HCT116 (cell line): ENCODE measurements around the gene OLFML2A. TPM values are rescaled to one million over a fixed set of nuclear protein-coding genes. Genes with fewer than 3 reads are reported as not detected.

Source experiments
- ATAC-seq: fragments of 200-7000 bp; cut with Tn5 transposase; 2 replicates; pipeline ENCODE4 v1.9.1; 2020; ENCODE audit warnings: mild to moderate bottlenecking, moderate library complexity
- BruUV-seq: library from RNA; stranded (reverse); fragments of 400-500 nt; replicated peaks from 2 replicates; lab custom pipeline; 2021; lab: Mats Ljungman, UMichigan
- CTCF ChIA-PET: fragments of 300-600 bp; sonication (Branson Sonifier 250); formaldehyde crosslinking; loops from one replicate; lab custom pipeline; 2021; ENCODE audit warnings: antibody characterized with exemption; lab: Charles Lee
- POLR2A ChIA-PET: fragments of 300-600, 350-600 bp; sonication (Branson Sonifier 250); formaldehyde crosslinking; loops from one replicate; lab custom pipeline; 2021; ENCODE audit warnings: antibody characterized with exemption; lab: Charles Lee
- RAD21 ChIA-PET, 2 experiments: fragments of 300-600 bp; sonication (Branson Sonifier 250); formaldehyde crosslinking; loops; one replicate each; lab custom pipeline; 2023; ENCODE audit warnings: low total read pairs in 2 of 2; ENCODE audit not compliant: uncharacterized antibody in 2 of 2, unreplicated experiment in 2 of 2, low non-redundant PET in 1 of 2; lab: Charles Lee
- DNase-seq: peaks from one replicate; pipeline ENCODE4 v3.0.0-alpha.2; 2010; ENCODE audit warnings: low read depth, low spot score
- H2AFZ ChIP-seq: fragments of 200-600 bp; shearing (Covaris generic), sonication (generic); 2 replicates; pipeline ENCODE4 v1.6.1; 2017; ENCODE audit warnings: low read depth, mixed run types, mixed read lengths, antibody characterized with exemption, low read length; ENCODE audit not compliant: poor library complexity, severe bottlenecking
- H3K27ac ChIP-seq: 2 replicates; pipeline ENCODE4 v1.5.1; 2012; ENCODE audit warnings: low read depth, low read length
- H3K27me3 ChIP-seq: fragments of 200-600 bp; sonication (generic); 2 replicates; pipeline ENCODE4 v1.6.1; 2016; ENCODE audit warnings: mixed run types, low read length, mixed read lengths; ENCODE audit not compliant: insufficient read depth
- H3K36me3 ChIP-seq, 2 experiments: fragments of 200-500 bp in 1 of 2; fragments of 200-600 bp in 1 of 2; sonication (Bioruptor generic) in 1 of 2; sonication (generic) in 1 of 2; 2 replicates each; pipeline versions ENCODE4 v1.5.1 to v1.6.1; 2014 to 2016; ENCODE audit warnings: low read length in 2 of 2, inconsistent platforms in 1 of 2, mixed read lengths in 1 of 2, mixed run types in 1 of 2; ENCODE audit not compliant: insufficient read depth in 2 of 2, control insufficient read depth in 1 of 2
- H3K4me1 ChIP-seq, 2 experiments: fragments of 200-600 bp in 1 of 2; sonication (generic) in 1 of 2; 2 replicates each; pipeline versions ENCODE4 v1.5.1 to v1.6.1; 2012 to 2017; ENCODE audit warnings: low read length in 2 of 2, inconsistent platforms in 1 of 2, mild to moderate bottlenecking in 1 of 2, mixed read lengths in 1 of 2, mixed run types in 1 of 2, moderate library complexity in 1 of 2; ENCODE audit not compliant: insufficient read depth in 2 of 2, control insufficient read depth in 1 of 2
- H3K4me2 ChIP-seq: fragments of 200-600 bp; sonication (generic); 2 replicates; pipeline ENCODE4 v1.6.1; 2017; ENCODE audit warnings: mixed run types, low read length, mixed read lengths
- H3K4me3 ChIP-seq, 2 experiments: fragments of 200-600 bp in 1 of 2; sonication (generic) in 1 of 2; replicated peaks in 1 of 2; 2 replicates each; pipeline ENCODE4 v1.5.1; 2011 to 2016; ENCODE audit warnings: low read length in 2 of 2, control low read depth in 1 of 2, low read depth in 1 of 2, mild to moderate bottlenecking in 1 of 2, mixed read lengths in 1 of 2, mixed run types in 1 of 2
- H3K79me2 ChIP-seq: fragments of 200-600 bp; sonication (generic); 2 replicates; pipeline ENCODE4 v1.6.1; 2017; ENCODE audit warnings: mild to moderate bottlenecking, mixed run types, low read length, moderate library complexity, mixed read lengths; ENCODE audit not compliant: insufficient read depth
- H3K9ac ChIP-seq: fragments of 200-600 bp; sonication (generic); 2 replicates; pipeline ENCODE4 v1.6.1; 2016; ENCODE audit warnings: low read length, mixed read lengths
- H3K9me2 ChIP-seq: fragments of 200-600 bp; sonication (generic), shearing (Covaris generic); 2 replicates; pipeline ENCODE4 v1.6.1; 2017; ENCODE audit warnings: mixed run types, mild to moderate bottlenecking, moderate library complexity; ENCODE audit not compliant: insufficient read depth
- H3K9me3 ChIP-seq, 2 experiments: fragments of 200-500 bp in 1 of 2; fragments of 200-600 bp in 1 of 2; sonication (Bioruptor generic) in 1 of 2; sonication (generic) in 1 of 2; 2 replicates each; pipeline ENCODE4 v1.6.1; 2014 to 2017; ENCODE audit warnings: low read length in 2 of 2, mixed read lengths in 2 of 2, inconsistent platforms in 1 of 2, low read depth in 1 of 2, mild to moderate bottlenecking in 1 of 2, mixed run types in 1 of 2, moderate library complexity in 1 of 2; ENCODE audit not compliant: control insufficient read depth in 1 of 2, insufficient read depth in 1 of 2
- H4K20me1 ChIP-seq: fragments of 200-600 bp; sonication (generic), shearing (Covaris generic); 2 replicates; pipeline ENCODE4 v1.6.1; 2017; ENCODE audit warnings: mixed run types, mild to moderate bottlenecking, moderate library complexity; ENCODE audit not compliant: insufficient read depth
- CTCF ChIP-seq, 3 experiments: fragments of 200-600 bp in 1 of 3; sonication (generic) in 1 of 3; IDR thresholded peaks in 2 of 3; conservative IDR thresholded peaks in 1 of 3; 2 replicates each; pipeline ENCODE4 v1.5.1; 2012 to 2017; ENCODE audit warnings: low read depth in 2 of 3, low read length in 2 of 3, antibody characterized with exemption in 1 of 3, borderline replicate concordance in 1 of 3, control low read depth in 1 of 3, mild to moderate bottlenecking in 1 of 3, mixed read lengths in 1 of 3, mixed run types in 1 of 3, moderate library complexity in 1 of 3; ENCODE audit not compliant: insufficient read depth in 1 of 3
- ELF1 ChIP-seq: IDR thresholded peaks from 2 replicates; pipeline ENCODE4 v1.6.1; 2012; ENCODE audit warnings: low read depth, borderline replicate concordance
- EZH2phosphoT487 ChIP-seq: fragments of 200-600 bp; IDR thresholded peaks from 2 replicates; pipeline ENCODE4 v1.6.1; 2018; ENCODE audit warnings: antibody characterized with exemption, borderline replicate concordance
- RAD21 ChIP-seq: IDR thresholded peaks from 2 replicates; pipeline ENCODE4 v1.6.1; 2012; ENCODE audit warnings: low read depth, mild to moderate bottlenecking
- SIN3A ChIP-seq: IDR thresholded peaks from 2 replicates; pipeline ENCODE4 v1.6.1; 2012; ENCODE audit warnings: low read depth
- SRF ChIP-seq: IDR thresholded peaks from 2 replicates; pipeline ENCODE4 v1.6.1; 2012; ENCODE audit warnings: low read depth
- TCF7L2 ChIP-seq: IDR thresholded peaks from 2 replicates; pipeline ENCODE4 v1.7.0; 2011; ENCODE audit warnings: borderline replicate concordance, inconsistent platforms; ENCODE audit not compliant: insufficient read depth, insufficient read length; ENCODE audit errors: extremely low read depth
- ZBTB33 ChIP-seq: IDR thresholded peaks from 2 replicates; pipeline ENCODE4 v1.6.1; 2011; ENCODE audit warnings: mild to moderate bottlenecking, low read length, moderate library complexity; ENCODE audit not compliant: insufficient replicate concordance; ENCODE audit errors: extremely low read depth
- ZNF274 ChIP-seq: fragments of 200-500 bp; sonication (Bioruptor generic); IDR thresholded peaks from 2 replicates; pipeline ENCODE4 v1.6.1; 2014; ENCODE audit warnings: mild to moderate bottlenecking, low read depth, low read length, inconsistent platforms
- intact Hi-C: fragments of 100-400 bp; cut with micrococcal nuclease; formaldehyde crosslinking; loops from 2 replicates; pipeline ENCODE4 v1.10.0; 2022
- total RNA-seq: library from RNA; stranded (reverse); gene quantifications from one replicate; pipeline ENCODE4 v1.2.1, GENCODE V29; 2021; ENCODE audit not compliant: unreplicated experiment
- TF ChIP-seq, protein P1 (sequence below): IDR thresholded peaks from 2 replicates; pipeline ENCODE4 v1.6.1; 2012; ENCODE audit warnings: low read depth

Gene OLFML2A
- total RNA-seq, 1 experiment from 2014 or later: 6.3 TPM

- ATAC-seq (no peak), DNase-seq (no peak)
- no peak overlapping the region for H3K4me3 ChIP-seq
- no peak overlapping the region for H2AFZ ChIP-seq
- intact Hi-C loops: loop anchor here (10.0 kb wide), 1 partner anchor 435 kb away; the partner anchor contains the start of gene PSMB7
- H3K27ac ChIP-seq: no peak overlapping the region
- ChIA-PET RAD21 (interaction anchor here in 1 of 2 experiments (1.0 kb wide), 1 partner anchor 71 kb away, joined by 3 read pairs; no protein-coding TSS in a partner anchor), POLR2A (no interaction called here), CTCF (interaction anchor here (7.2 to 11.7 kb wide), 2 partner anchors 9 to 76 kb away, joined by 87 to 601 read pairs; partner anchors contain the start of genes NR6A1 and OLFML2A)
- peaks cover 5 to 17% of the 10 kb centered on the region in 2 experiments; a peak in 3 of 4 replicates for H3K4me1 ChIP-seq
- no TSS peak for BruUV-seq
- H3K9ac ChIP-seq: no peak overlapping the region
- H3K36me3 ChIP-seq: no peaks in the 10 kb centered on the region
- no peaks in the 10 kb centered on the region for H4K20me1 ChIP-seq
- H3K27me3 ChIP-seq: no peaks in the 10 kb centered on the region
- TF ChIP-seq SIN3A (no peak), CTCF (IDR thresholded peaks at IDR 0.05 in 2 of 3, conservative IDR thresholded peaks at IDR 0.05 in 1 of 3; ENCODE audit: borderline replicate concordance in 1 of 3, insufficient read depth in 1 of 3, low read depth in 2 of 3, low read length in 2 of 3) (no peak), TCF7L2 (no peak), EZH2phosphoT487 (no peak), SRF (no peak), RAD21 (no peak), ELF1 (no peak), ZNF274 (no peak), ZBTB33 (no peak)
- TF ChIP-seq, protein P1, sequence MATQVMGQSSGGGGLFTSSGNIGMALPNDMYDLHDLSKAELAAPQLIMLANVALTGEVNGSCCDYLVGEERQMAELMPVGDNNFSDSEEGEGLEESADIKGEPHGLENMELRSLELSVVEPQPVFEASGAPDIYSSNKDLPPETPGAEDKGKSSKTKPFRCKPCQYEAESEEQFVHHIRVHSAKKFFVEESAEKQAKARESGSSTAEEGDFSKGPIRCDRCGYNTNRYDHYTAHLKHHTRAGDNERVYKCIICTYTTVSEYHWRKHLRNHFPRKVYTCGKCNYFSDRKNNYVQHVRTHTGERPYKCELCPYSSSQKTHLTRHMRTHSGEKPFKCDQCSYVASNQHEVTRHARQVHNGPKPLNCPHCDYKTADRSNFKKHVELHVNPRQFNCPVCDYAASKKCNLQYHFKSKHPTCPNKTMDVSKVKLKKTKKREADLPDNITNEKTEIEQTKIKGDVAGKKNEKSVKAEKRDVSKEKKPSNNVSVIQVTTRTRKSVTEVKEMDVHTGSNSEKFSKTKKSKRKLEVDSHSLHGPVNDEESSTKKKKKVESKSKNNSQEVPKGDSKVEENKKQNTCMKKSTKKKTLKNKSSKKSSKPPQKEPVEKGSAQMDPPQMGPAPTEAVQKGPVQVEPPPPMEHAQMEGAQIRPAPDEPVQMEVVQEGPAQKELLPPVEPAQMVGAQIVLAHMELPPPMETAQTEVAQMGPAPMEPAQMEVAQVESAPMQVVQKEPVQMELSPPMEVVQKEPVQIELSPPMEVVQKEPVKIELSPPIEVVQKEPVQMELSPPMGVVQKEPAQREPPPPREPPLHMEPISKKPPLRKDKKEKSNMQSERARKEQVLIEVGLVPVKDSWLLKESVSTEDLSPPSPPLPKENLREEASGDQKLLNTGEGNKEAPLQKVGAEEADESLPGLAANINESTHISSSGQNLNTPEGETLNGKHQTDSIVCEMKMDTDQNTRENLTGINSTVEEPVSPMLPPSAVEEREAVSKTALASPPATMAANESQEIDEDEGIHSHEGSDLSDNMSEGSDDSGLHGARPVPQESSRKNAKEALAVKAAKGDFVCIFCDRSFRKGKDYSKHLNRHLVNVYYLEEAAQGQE: no peak
- TF ChIP-seq, all 23 proteins: peak for 0
- H3K9me3 ChIP-seq: no peaks in the 10 kb centered on the region
- H3K79me2 ChIP-seq: no peaks in the 10 kb centered on the region
- H3K9me2 ChIP-seq: no peaks in the 10 kb centered on the region
- H3K4me2 ChIP-seq: no peak overlapping the region
These were observed 72.9 kb downstream of the OLFML2A start for GRCh38 chr9:124849801-124850200.
